GM23248 (cell line): ENCODE data around the gene SVEP1.

ENCODE experiments used
- EZH2 ChIP-seq: fragments of 200-600 bp; sonication (generic); IDR thresholded peaks from 2 replicates; pipeline ENCODE4 v1.6.1; 2018; ENCODE audit warnings: antibody characterized with exemption, mild to moderate bottlenecking; ENCODE audit not compliant: insufficient read depth, poor library complexity, severe bottlenecking
- EZH2phosphoT487 ChIP-seq: fragments of 200-600 bp; sonication (generic); IDR thresholded peaks from 2 replicates; pipeline ENCODE4 v1.6.1; 2018; ENCODE audit warnings: antibody characterized with exemption, moderate library complexity, mild to moderate bottlenecking, low read depth; ENCODE audit not compliant: insufficient read depth

GRCh38 chr9:110426052-110426709 is 153.4 kb downstream of the SVEP1 start:
- TF ChIP-seq EZH2 (no peak), EZH2phosphoT487 (no peak)
